NCI-H82 (cell line): ENCODE results near the gene VPS45.
"Not testable (repeated sequence)": the region's sequence is repeated elsewhere in the genome, so short reads cannot be mapped to it uniquely, and the experiment has no call there.

Experiments
- DNase-seq: peaks from one replicate; lab custom pipeline; 2025; lab: John Stamatoyannopoulos, UW

VPS45 gene

GRCh38 chr1:150132372-150132771 lies 64.8 kb downstream of the VPS45 start:
- DNase-seq: peak; percentile 37

DNA sequence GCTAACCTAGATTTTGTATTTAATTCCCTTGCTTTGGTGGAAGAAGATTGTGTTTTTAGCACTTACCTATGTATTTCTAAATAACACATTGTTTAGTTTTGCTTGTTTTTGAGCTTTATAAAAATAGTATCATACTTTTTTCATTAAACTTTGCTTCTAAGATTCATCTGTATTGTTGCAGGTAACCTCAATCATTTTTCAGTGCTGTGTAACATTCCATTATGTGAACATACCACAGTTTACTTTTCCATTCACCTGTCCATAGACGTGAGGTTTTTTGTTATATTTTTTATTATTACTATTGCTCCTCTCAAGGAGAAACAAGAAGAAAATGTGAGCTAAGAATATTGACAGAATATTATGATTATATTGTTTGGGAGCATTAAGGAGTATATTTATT lies 67.0 kb downstream of the VPS45 start:
- DNase-seq: no peak

DNA sequence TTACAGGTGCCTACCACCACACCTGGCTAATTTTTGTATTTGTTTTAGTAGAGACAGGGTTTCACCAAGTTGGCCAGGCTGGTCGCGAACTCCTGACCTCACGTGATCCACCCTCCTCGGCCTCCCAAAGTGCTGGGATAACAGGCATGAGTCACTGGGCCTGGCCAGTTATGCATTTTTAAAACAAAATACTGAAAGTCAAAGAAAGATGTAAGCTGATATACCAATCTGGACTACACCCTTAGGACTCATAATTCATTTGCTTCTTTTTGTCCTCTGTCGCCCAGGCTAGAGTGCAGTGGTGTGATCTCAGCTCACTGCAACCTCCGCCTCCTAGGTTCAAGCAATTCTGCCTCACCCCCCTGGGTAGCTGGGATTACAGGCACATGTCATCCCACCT lies 67.8 kb downstream of the VPS45 start:
- not testable (repeated sequence) for DNase-seq

- no peak for DNase-seq
These were observed 70.5 kb downstream of the VPS45 start for GRCh38 chr1:150138044-150138443.

DNA sequence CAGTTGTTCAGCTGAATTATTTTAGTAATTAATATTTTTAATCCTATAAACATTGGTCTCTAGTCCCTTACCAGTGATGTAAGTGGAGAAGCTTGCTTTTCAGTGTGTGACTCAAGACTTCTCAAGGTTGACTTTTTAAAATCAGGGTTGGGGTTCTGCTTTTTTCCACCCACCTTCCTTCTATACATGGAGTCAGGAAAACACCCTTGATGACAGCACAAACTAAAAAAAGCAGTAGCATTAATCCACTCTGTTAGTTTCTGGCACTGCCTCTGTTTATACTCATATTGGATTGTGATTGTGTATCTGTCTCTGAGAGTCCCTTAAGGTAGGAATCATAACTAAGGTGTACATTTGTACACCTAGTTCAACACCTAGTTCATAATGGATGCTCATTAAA lies 73.9 kb downstream of the VPS45 start:
- DNase-seq: no peak

- no peak for DNase-seq
These were observed 74.5 kb downstream of the VPS45 start for GRCh38 chr1:150142083-150142482.

GRCh38 chr1:150144606-150145005 lies 77.0 kb downstream of the VPS45 start:
- no peak for DNase-seq

GRCh38 chr1:150146016-150146415 lies 78.4 kb downstream of the VPS45 start:
- not testable (repeated sequence) for DNase-seq

GRCh38 chr1:150146849-150147542 lies 79.4 kb downstream of the VPS45 start:
- no peak for DNase-seq

GRCh38 chr1:150148837-150149270 lies 81.3 kb downstream of the VPS45 start:
- peak; percentile 76 for DNase-seq

DNA sequence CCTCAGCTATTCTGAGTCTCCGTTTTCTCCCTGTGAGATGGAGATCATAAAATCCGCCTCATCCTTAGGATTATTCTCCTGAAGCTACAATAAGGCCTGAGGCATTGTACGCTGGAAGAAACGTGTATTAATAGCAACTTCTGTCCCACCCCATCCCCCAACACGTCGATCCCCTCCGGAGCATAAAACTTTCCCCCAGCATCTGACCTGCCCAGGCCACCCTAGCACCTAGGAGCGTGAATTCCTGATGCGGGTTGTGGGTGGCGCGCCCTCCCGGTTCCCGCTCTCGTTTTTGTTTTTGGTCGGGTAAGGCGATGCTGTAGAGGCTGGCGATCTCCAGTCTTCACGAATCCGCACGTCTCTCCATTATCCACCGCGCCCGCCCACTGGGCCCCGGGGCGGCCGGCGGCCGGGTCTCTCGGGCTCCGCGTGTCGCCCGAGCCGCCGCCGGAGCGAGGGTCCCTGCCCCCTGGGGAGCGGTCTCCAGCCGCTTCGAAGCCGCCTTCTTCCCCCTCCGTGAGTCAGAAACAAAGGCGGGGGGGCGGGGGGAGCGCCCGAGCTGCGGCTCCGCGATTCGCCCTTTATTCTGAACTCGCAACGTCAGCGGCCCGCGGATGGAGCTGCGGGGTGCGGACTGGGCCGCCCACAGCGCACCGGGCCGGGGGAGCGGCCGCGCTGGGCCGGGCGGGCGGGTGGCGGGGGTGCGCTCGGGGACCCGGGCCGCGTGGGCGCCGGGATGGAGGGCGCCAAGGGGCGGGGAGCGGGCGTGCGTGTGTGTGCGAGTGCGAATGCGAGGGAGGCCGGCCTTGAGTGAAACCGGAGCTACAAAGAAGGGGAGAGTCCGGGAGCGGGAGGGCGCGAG lies 81.9 kb downstream of the VPS45 start, which contains the start of gene PLEKHO1:
Gene PLEKHO1, plus strand, starts transcription at position 646 of the 862 bp plus-strand sequence. CDS start 342 bp downstream, outside the sequence.
- peak; percentile 87 for DNase-seq

GRCh38 chr1:150150133-150151021 lies 82.8 kb downstream of the VPS45 start:
- peak; percentile 73 for DNase-seq

DNA sequence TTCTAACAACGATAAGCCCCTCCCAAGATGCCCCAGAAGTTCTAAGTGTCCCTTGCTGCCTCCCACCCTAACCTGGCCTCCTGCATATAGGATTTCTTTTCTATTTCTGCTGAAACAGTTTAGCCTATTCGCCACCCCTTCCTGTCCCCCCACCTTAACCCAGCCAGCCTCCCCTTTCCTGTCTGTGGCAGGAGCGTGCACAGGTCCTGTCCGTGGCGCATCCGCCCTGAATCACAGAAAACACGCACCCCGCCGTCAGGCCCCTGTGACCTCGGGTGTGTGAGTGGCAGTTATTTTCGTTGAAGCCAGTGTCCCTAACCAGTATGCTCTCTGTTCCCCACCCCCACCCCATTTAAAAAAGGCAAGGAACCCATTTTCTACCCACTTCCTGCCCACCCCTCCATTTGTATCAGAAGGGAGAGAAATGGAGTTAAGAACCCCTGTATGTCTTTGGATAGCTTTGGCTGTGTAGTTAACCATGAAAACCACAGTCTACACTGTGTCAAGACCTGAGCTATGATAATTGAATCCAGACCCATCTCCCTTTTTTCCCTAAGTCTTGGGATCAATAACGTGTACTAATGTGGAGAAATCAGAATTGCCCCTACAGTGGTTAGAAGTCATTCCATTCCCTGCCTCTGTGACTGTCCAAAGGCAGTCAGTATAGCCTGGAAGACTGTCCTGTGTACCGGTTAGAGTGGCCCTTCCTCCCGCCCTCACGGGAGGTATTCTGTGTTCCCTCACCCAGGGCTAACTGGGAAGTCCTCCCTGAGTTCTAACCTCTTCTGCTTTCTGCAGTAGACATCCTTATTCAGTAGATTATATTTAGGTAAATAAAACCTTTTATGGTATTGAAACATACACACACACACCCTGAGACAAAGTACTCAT lies 84.0 kb downstream of the VPS45 start:
- DNase-seq: no peak

- DNase-seq: no peak
These were observed 84.6 kb downstream of the VPS45 start for GRCh38 chr1:150152182-150152536.

DNA sequence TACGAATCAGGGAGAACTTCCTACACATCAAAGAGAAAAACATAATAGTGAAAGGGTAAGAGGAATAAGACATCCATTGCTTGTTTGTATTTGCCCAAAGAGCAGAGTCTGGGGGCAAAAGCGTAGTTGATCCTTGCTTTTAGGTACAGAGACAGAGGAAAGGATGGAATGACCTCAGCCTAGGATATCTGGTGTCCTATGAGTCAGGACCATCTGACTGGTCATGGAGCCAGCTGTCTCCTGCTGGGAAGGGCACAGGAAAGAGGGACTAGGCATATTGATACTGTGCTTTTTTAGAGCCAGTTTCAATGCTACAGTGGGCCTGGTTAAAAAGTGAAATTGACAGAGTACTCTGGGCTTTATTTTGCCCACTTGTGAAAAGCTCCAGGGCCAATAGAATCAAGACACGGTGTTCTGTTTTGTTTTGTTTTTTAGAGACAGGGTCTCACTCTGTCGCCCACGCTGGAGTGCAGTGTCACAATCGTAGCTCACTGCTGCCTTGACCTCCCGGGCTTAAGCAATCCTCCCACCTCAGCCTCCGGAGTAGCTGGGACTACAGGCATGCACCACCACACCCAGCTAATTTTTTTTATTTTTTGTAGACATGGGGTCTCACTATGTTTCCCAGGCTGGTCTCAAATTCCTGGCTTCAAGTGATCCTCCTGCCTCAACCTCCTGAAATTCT lies 85.3 kb downstream of the VPS45 start:
- no peak for DNase-seq

- no peak for DNase-seq
These were observed 86.6 kb downstream of the VPS45 start for GRCh38 chr1:150154143-150154542.

GRCh38 chr1:150155413-150156071 lies 88.0 kb downstream of the VPS45 start:
- DNase-seq: no peak

- no peak for DNase-seq
These were observed 89.5 kb downstream of the VPS45 start for GRCh38 chr1:150156868-150157603.

- DNase-seq: no peak
These were observed 92.0 kb downstream of the VPS45 start for GRCh38 chr1:150159550-150159949.
